A549 treated with RU486 at 1 μM for 4 hours (cell line): ENCODE measurements around the gene PUS7L. TPM values are rescaled to one million over a fixed set of nuclear protein-coding genes. Genes with fewer than 3 reads are reported as not detected.

Experiments
- total RNA-seq: library from RNA; stranded (reverse); fragments of 200-300 nt; extraction: Qiagen RNA extraction; gene quantifications from 5 replicates; pipeline ENCODE4 v1.2.3, GENCODE V29; 2022; ENCODE audit warnings: low read depth

The PUS7L gene, protein sequence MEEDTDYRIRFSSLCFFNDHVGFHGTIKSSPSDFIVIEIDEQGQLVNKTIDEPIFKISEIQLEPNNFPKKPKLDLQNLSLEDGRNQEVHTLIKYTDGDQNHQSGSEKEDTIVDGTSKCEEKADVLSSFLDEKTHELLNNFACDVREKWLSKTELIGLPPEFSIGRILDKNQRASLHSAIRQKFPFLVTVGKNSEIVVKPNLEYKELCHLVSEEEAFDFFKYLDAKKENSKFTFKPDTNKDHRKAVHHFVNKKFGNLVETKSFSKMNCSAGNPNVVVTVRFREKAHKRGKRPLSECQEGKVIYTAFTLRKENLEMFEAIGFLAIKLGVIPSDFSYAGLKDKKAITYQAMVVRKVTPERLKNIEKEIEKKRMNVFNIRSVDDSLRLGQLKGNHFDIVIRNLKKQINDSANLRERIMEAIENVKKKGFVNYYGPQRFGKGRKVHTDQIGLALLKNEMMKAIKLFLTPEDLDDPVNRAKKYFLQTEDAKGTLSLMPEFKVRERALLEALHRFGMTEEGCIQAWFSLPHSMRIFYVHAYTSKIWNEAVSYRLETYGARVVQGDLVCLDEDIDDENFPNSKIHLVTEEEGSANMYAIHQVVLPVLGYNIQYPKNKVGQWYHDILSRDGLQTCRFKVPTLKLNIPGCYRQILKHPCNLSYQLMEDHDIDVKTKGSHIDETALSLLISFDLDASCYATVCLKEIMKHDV
- 1.4 to 4.5 TPM (median 3.9 TPM) in 5 replicates for total RNA-seq

DNA sequence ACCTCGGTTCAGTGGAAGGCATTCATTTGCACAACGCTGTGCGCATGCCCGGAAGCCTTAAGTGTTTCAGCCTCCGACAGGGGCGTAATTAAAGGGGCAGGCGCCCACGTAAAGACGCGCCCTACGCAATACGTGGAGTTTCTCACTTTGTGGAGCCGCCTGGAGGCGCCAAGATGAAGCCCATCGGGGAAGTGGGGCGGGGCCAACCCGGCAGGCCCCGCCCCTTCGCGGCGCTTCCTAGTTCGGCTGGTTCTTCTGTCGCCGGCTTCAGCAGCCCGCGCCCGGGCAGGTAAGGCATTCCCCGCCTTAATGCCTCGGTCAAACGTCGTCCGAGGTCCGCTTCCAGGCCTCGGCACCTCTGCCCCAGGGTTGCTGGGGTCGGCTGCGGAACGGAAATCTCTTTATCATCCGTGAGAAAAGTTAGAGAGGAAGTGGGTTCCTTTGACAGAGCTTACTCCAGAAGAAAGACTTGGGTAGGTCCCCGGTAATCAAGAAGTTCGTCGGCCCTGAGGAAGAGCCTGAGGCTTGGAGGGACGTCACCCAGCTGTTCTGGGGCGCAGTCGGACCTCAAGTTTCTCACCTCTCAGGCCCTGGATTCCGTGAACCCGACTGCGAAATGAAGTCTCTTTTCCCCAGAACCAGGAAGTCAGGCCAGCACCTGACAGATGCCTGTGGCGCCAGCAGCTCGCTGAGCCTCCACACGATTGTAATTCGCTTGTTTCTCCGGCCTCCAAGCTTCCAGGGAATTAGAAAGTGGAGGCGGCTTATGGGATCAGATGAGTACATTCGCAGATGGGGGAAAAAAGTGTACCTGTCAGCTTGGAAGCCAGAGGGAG, at the start of gene PUS7L, which contains the start of gene IRAK4:
Gene PUS7L, minus strand, starts transcription at position 63 of the 836 bp plus-strand sequence. CDS start 3,545 bp downstream, outside the sequence.
Gene IRAK4, plus strand, starts transcription at position 224 of the 836 bp plus-strand sequence. CDS start 9,161 bp downstream, outside the sequence.

DNA sequence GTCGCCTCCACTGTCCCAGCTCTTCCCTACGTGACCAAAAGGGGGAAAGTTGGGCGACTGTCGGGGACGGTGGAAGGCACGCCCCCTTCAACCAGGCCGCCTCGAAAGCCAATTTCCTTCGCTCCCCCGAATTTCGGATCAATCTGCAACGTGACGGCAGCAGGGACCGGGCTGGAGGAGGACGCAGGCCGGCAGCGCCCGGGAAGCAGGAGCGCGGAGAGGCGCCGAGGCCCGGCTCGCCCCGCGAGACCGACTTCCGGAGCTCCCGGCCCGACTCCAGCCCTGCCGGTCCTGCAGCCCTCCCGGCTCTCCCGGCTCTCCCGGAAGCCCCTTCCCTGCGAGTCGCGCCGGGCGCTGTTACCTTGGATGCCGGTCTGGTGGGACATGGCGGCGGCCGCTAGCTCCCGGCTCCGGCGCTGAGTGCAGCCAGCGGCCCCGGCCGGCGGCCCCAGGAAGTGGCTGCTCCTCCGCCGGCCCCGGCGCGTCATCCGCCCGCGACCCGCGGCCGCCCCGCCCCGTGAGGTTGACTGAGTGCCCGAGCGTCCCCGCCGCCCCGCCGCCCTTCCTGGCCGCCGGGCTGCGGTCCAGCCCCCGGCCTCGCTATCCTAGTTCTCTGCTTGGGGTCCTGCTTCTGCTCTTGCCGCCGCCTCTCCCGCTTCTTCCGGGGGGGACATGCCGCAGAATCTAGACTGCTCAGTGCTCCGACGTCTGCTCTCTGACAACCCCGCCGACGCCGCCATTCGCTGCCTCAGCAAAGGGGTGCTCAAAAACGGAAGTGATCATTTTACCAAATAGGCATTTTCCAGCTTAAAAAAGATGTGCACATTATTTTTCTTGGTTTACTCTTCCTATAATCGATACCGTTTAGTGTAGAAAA, 47.5 kb upstream of the PUS7L start, which contains the start of gene TWF1:
Gene TWF1, minus strand, starts transcription at position 458 of the 877 bp plus-strand sequence. Its CDS starts 72 bp downstream, at position 386.

Other genes starting within 250 kb of the PUS7L start
- not detected in 5 replicates for gene ADAMTS20, start 206.6 kb downstream of the PUS7L start, total RNA-seq
- 2.8 to 4.8 TPM (median 4.2 TPM) in 5 replicates for gene IRAK4, start 161 bp upstream of the PUS7L start, total RNA-seq
- gene TWF1, start 47.5 kb upstream of the PUS7L start, total RNA-seq = 56.5 to 82.3 TPM (median 74.3 TPM) in 5 replicates
- gene TMEM117, start 77.3 kb upstream of the PUS7L start, total RNA-seq = 1.2 to 2.7 TPM (median 2.3 TPM) in 5 replicates